ENCODE measurements around the gene CLK4.
A peak's percentile ranks its signal among the peaks of the same experiment; 100 is the strongest.

CLK4 gene

DNA sequence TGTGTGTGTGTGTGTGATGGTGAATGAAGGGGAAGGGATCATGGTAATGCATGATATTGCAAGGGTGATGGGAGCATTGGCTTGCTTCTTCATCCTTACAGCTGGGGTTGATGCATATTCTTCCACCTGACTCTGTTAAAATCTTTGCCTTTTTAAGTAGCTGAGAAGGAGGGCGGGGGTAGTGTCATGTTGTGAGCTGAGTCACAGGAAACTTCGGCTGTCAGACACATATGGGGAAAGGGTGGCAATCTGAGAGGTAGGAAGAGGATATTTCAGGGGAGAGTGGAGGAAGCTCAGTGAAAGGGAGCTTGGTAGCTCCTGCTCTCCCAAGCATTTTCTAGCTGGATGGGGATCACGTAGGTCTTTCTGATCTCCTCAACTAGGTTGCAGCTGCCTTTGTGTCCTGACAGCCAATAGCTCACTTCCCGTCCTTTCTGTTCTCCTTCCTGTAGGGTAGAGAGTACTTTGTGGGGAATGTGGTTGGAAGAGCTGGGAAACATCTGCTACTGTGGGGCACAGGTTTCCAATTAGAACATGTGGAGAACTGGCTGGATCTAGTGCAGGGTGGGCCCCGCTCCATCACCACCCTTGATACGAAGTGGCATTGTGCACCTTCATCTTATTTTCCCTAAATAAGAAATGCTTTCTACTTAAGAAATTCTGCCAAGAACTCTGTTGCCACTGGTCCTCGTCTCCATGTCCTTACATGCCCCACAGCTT, 18.1 kb upstream of the CLK4 start:
- Histone ChIP-seq H4K8ac (ENCODE audit: low read depth, low read length) (no peak overlapping the region), H4K91ac (ENCODE audit: low read depth, low read length, poor library complexity) (no peak overlapping the region), H3K36me3 (replicated peaks in 1 of 2; ENCODE audit: control insufficient read depth in 2 of 2, insufficient read depth in 2 of 2, low read length in 2 of 2) (no peaks in the 10 kb centered on the region), H2AFZ (ENCODE audit: low read length) (peak overlapping the region; percentile 37), H2BK12ac (ENCODE audit: low read length) (no peak overlapping the region), H2BK15ac (ENCODE audit: low read length) (no peak overlapping the region), H3K14ac (ENCODE audit: low read length) (no peak overlapping the region), H2BK5ac (ENCODE audit: low read length) (no peak overlapping the region), H3K27me3 (ENCODE audit: control insufficient read depth in 3 of 3, insufficient read depth in 3 of 3, low read depth in 1 of 3, low read length in 3 of 3) (no peaks in the 10 kb centered on the region), H3K4me3 (ENCODE audit: low read length in 2 of 2) (no peak overlapping the region), H3K79me1 (ENCODE audit: low read depth, low read length) (no peaks in the 10 kb centered on the region), H2AK5ac (ENCODE audit: low read depth, low read length) (no peak overlapping the region), H3K23ac (ENCODE audit: low read depth, low read length, poor library complexity) (no peak overlapping the region), H3K9me3 (replicated peaks in 1 of 2; ENCODE audit: control insufficient read depth in 2 of 2, insufficient read depth in 1 of 2, low read depth in 1 of 2, low read length in 2 of 2) (peaks cover 0 to 8% of the 10 kb centered on the region in 2 donors), H3K4ac (ENCODE audit: low read length) (no peak overlapping the region), H3K4me1 (ENCODE audit: control insufficient read depth in 2 of 2, insufficient read depth in 1 of 2, low read depth in 1 of 2, low read length in 2 of 2) (no peaks in the 10 kb centered on the region), H3K9ac (ENCODE audit: low read depth, low read length, poor library complexity) (no peak overlapping the region), H3K27ac (replicated peaks; ENCODE audit: low read length) (no peak overlapping the region), H2BK120ac (ENCODE audit: low read depth, low read length) (no peak overlapping the region), H3K18ac (ENCODE audit: low read length) (no peak overlapping the region), H3K4me2 (ENCODE audit: insufficient read depth, low read length, poor library complexity, severe bottlenecking) (no peak overlapping the region)
- WGBS, 2 donors (ENCODE audit: extremely low coverage in 2 of 2, insufficient read length in 2 of 2, insufficient replicate concordance in 1 of 2) = no CpG with 5 or more reads among the region's 7 CpGs
- DNase-seq (ENCODE audit: low spot score) = no peak

DNA sequence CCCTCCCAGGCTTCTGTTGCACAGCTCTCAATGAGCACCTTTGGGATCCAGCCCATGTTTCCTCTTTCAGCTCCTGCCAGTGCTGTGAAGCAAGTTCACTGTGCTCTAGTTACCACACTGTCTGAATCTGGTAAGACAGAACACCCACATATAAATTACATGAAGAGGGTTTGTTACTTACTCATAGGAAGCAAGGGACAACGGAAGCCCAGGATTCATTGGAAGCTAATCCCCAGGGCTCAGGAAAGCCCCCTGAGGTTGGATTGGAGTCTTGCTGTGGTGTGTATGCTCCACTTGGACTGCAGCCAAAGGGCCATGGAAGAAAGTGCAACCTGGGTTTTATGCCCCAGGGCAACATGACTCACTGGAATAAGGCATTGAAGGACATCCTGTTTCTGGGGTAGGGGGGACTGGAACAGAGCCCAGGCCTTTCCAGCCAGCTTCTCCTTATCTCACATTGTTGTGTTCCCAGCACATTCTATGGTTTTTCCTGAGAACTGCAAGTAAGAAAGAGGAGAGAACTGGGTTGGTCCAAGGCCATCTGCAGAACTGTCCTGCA, 15.6 kb upstream of the CLK4 start:
- no peak for DNase-seq (ENCODE audit: low spot score)
- H2AK5ac ChIP-seq (ENCODE audit: low read depth, low read length) = no peak overlapping the region
- H3K27ac ChIP-seq (replicated peaks; ENCODE audit: low read length) = no peak overlapping the region
- no CpG with 5 or more reads among the region's 1 CpG for WGBS, 2 donors (ENCODE audit: extremely low coverage in 2 of 2, insufficient read length in 2 of 2, insufficient replicate concordance in 1 of 2)
- H3K4ac ChIP-seq (ENCODE audit: low read length) = no peak overlapping the region
- no peak overlapping the region for H2BK5ac ChIP-seq (ENCODE audit: low read length)
- no peaks in the 10 kb centered on the region for H3K4me1 ChIP-seq (ENCODE audit: control insufficient read depth in 2 of 2, insufficient read depth in 1 of 2, low read depth in 1 of 2, low read length in 2 of 2)
- H2AFZ ChIP-seq (ENCODE audit: low read length) = no peak overlapping the region
- H3K14ac ChIP-seq (ENCODE audit: low read length) = no peak overlapping the region
- H3K4me2 ChIP-seq (ENCODE audit: insufficient read depth, low read length, poor library complexity, severe bottlenecking) = no peak overlapping the region
- H3K9me3 ChIP-seq (replicated peaks in 1 of 2; ENCODE audit: control insufficient read depth in 2 of 2, insufficient read depth in 1 of 2, low read depth in 1 of 2, low read length in 2 of 2) = peaks cover 0 to 5% of the 10 kb centered on the region in 2 donors
- H3K18ac ChIP-seq (ENCODE audit: low read length) = no peak overlapping the region
- no peak overlapping the region for H3K23ac ChIP-seq (ENCODE audit: low read depth, low read length, poor library complexity)
- no peaks in the 10 kb centered on the region for H3K27me3 ChIP-seq (ENCODE audit: control insufficient read depth in 3 of 3, insufficient read depth in 3 of 3, low read depth in 1 of 3, low read length in 3 of 3)
- no peak overlapping the region for H4K91ac ChIP-seq (ENCODE audit: low read depth, low read length, poor library complexity)
- H4K8ac ChIP-seq (ENCODE audit: low read depth, low read length) = no peak overlapping the region
- no peak overlapping the region for H3K9ac ChIP-seq (ENCODE audit: low read depth, low read length, poor library complexity)
- H2BK15ac ChIP-seq (ENCODE audit: low read length) = no peak overlapping the region
- no peaks in the 10 kb centered on the region for H3K79me1 ChIP-seq (ENCODE audit: low read depth, low read length)
- H3K36me3 ChIP-seq (replicated peaks in 1 of 2; ENCODE audit: control insufficient read depth in 2 of 2, insufficient read depth in 2 of 2, low read length in 2 of 2) = no peaks in the 10 kb centered on the region
- no peak overlapping the region for H3K4me3 ChIP-seq (ENCODE audit: low read length in 2 of 2)
- H2BK120ac ChIP-seq (ENCODE audit: low read depth, low read length) = no peak overlapping the region
- no peak overlapping the region for H2BK12ac ChIP-seq (ENCODE audit: low read length)

DNA sequence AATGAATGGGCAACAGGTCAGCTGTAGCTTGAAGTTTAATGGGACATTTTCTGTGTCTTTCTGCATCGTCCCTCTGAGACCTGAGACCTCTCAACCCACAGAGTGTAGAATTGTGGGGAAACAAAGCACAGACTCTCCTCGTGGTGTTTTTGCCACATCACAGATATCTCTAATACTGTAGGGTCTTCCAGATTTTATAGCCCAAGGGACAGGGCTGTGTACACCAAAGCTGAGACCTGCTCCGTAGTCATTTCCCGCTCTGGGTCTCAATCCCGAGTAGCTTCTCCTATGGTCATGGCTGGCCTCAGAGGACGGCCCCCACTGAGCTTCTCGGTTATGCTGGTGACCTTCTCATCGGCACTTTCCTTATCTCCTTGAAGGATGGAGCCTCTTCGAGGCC, 14.9 kb upstream of the CLK4 start:
- DNase-seq (ENCODE audit: low spot score) = no peak
- Histone ChIP-seq H2AK5ac (ENCODE audit: low read depth, low read length) (no peak overlapping the region), H3K4ac (ENCODE audit: low read length) (no peak overlapping the region)

DNA sequence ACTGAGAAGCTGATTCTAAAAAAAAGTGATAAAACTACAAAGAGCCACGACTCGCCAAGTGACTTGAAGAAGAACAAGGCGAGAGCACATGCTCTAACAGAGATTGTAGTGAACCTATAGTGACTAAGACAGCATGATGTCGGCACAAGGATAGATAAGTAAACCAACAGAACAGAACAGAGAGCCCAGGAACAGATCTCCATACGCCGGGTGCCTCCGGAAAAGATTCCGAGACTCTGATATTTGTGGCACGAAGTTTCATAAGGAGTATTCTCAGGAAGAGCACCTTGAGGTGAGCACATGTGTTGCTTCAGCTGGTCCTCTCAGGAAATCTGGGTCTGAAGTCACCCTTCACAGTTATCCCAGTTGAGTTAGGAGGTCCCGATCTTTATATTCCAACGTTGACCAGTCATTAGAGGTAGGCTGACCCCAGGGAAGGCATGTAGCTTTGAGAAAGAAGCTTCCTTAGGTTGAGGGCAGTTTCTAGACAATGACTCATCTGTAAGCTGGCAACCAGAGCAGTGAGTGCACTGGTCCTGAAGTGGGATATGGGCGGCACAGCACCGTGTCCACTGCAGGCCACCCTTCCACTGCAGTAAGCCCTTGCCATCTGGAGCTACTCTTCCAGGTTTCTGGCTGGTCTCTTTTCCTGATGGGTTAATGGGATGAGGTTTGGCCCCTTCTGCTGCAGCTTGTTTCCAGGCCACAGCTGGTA, 13.6 kb upstream of the CLK4 start:
- no peaks in the 10 kb centered on the region for H3K27me3 ChIP-seq (ENCODE audit: control insufficient read depth in 3 of 3, insufficient read depth in 3 of 3, low read depth in 1 of 3, low read length in 3 of 3)
- H2BK120ac ChIP-seq (ENCODE audit: low read depth, low read length) = no peak overlapping the region
- WGBS, 2 donors (ENCODE audit: extremely low coverage in 2 of 2, insufficient read length in 2 of 2, insufficient replicate concordance in 1 of 2) = no CpG with 5 or more reads among the region's 13 CpGs

More for the DNA sequence above, 14.9 kb upstream of the CLK4 start:
- H3K9ac ChIP-seq (ENCODE audit: low read depth, low read length, poor library complexity) = no peak overlapping the region
- no peak overlapping the region for H3K14ac ChIP-seq (ENCODE audit: low read length)
- no CpG with 5 or more reads among the region's 9 CpGs for WGBS, 2 donors (ENCODE audit: extremely low coverage in 2 of 2, insufficient read length in 2 of 2, insufficient replicate concordance in 1 of 2)
- no peak overlapping the region for H3K4me2 ChIP-seq (ENCODE audit: insufficient read depth, low read length, poor library complexity, severe bottlenecking)
- H4K8ac ChIP-seq (ENCODE audit: low read depth, low read length) = no peak overlapping the region
- H3K36me3 ChIP-seq (replicated peaks in 1 of 2; ENCODE audit: control insufficient read depth in 2 of 2, insufficient read depth in 2 of 2, low read length in 2 of 2) = no peaks in the 10 kb centered on the region
- H4K91ac ChIP-seq (ENCODE audit: low read depth, low read length, poor library complexity) = no peak overlapping the region
- no peaks in the 10 kb centered on the region for H3K79me1 ChIP-seq (ENCODE audit: low read depth, low read length)
- no peak overlapping the region for H2BK120ac ChIP-seq (ENCODE audit: low read depth, low read length)
- H3K27me3 ChIP-seq (ENCODE audit: control insufficient read depth in 3 of 3, insufficient read depth in 3 of 3, low read depth in 1 of 3, low read length in 3 of 3) = no peaks in the 10 kb centered on the region
- no peak overlapping the region for H2BK5ac ChIP-seq (ENCODE audit: low read length)
- H2BK12ac ChIP-seq (ENCODE audit: low read length) = no peak overlapping the region
- H3K4me1 ChIP-seq (ENCODE audit: control insufficient read depth in 2 of 2, insufficient read depth in 1 of 2, low read depth in 1 of 2, low read length in 2 of 2) = no peaks in the 10 kb centered on the region
- no peak overlapping the region for H2AFZ ChIP-seq (ENCODE audit: low read length)
- no peak overlapping the region for H2BK15ac ChIP-seq (ENCODE audit: low read length)
- peaks cover 0 to 5% of the 10 kb centered on the region in 2 donors for H3K9me3 ChIP-seq (replicated peaks in 1 of 2; ENCODE audit: control insufficient read depth in 2 of 2, insufficient read depth in 1 of 2, low read depth in 1 of 2, low read length in 2 of 2)
- H3K27ac ChIP-seq (replicated peaks; ENCODE audit: low read length) = no peak overlapping the region
- H3K23ac ChIP-seq (ENCODE audit: low read depth, low read length, poor library complexity) = no peak overlapping the region
- no peak overlapping the region for H3K18ac ChIP-seq (ENCODE audit: low read length)
- no peak overlapping the region for H3K4me3 ChIP-seq (ENCODE audit: low read length in 2 of 2)

More for the DNA sequence above, 13.6 kb upstream of the CLK4 start:
- no peak overlapping the region for H2AFZ ChIP-seq (ENCODE audit: low read length)
- no peak overlapping the region for H4K91ac ChIP-seq (ENCODE audit: low read depth, low read length, poor library complexity)
- no peak overlapping the region for H3K14ac ChIP-seq (ENCODE audit: low read length)
- H3K4me3 ChIP-seq (ENCODE audit: low read length in 2 of 2) = peak overlapping the region in 1 of 2 donors; percentile 33
- H3K18ac ChIP-seq (ENCODE audit: low read length) = no peak overlapping the region
- H3K9ac ChIP-seq (ENCODE audit: low read depth, low read length, poor library complexity) = no peak overlapping the region
- no peak overlapping the region for H3K27ac ChIP-seq (replicated peaks; ENCODE audit: low read length)
- no peaks in the 10 kb centered on the region for H3K79me1 ChIP-seq (ENCODE audit: low read depth, low read length)
- no peak overlapping the region for H2AK5ac ChIP-seq (ENCODE audit: low read depth, low read length)
- H3K4me2 ChIP-seq (ENCODE audit: insufficient read depth, low read length, poor library complexity, severe bottlenecking) = no peak overlapping the region
- H3K4me1 ChIP-seq (ENCODE audit: control insufficient read depth in 2 of 2, insufficient read depth in 1 of 2, low read depth in 1 of 2, low read length in 2 of 2) = no peaks in the 10 kb centered on the region
- no peak overlapping the region for H4K8ac ChIP-seq (ENCODE audit: low read depth, low read length)
- no peak overlapping the region for H2BK12ac ChIP-seq (ENCODE audit: low read length)
- no peak overlapping the region for H3K23ac ChIP-seq (ENCODE audit: low read depth, low read length, poor library complexity)
- H2BK15ac ChIP-seq (ENCODE audit: low read length) = no peak overlapping the region
- no peak for DNase-seq (ENCODE audit: low spot score)
- no peak overlapping the region for H2BK5ac ChIP-seq (ENCODE audit: low read length)
- peaks cover 0 to 2% of the 10 kb centered on the region in 2 donors for H3K9me3 ChIP-seq (replicated peaks in 1 of 2; ENCODE audit: control insufficient read depth in 2 of 2, insufficient read depth in 1 of 2, low read depth in 1 of 2, low read length in 2 of 2)
- no peak overlapping the region for H3K4ac ChIP-seq (ENCODE audit: low read length)
- H3K36me3 ChIP-seq (replicated peaks in 1 of 2; ENCODE audit: control insufficient read depth in 2 of 2, insufficient read depth in 2 of 2, low read length in 2 of 2) = no peaks in the 10 kb centered on the region

Data from neuronal stem cell (in vitro differentiated cells).